ENCODE measurements around the gene ITGB5. TPM values are rescaled to one million over a fixed set of nuclear protein-coding genes. Genes with fewer than 3 reads are reported as not detected.

ITGB5 gene
- total RNA-seq, 2 donors from 2014 or later: 262 to 329 TPM

DNA sequence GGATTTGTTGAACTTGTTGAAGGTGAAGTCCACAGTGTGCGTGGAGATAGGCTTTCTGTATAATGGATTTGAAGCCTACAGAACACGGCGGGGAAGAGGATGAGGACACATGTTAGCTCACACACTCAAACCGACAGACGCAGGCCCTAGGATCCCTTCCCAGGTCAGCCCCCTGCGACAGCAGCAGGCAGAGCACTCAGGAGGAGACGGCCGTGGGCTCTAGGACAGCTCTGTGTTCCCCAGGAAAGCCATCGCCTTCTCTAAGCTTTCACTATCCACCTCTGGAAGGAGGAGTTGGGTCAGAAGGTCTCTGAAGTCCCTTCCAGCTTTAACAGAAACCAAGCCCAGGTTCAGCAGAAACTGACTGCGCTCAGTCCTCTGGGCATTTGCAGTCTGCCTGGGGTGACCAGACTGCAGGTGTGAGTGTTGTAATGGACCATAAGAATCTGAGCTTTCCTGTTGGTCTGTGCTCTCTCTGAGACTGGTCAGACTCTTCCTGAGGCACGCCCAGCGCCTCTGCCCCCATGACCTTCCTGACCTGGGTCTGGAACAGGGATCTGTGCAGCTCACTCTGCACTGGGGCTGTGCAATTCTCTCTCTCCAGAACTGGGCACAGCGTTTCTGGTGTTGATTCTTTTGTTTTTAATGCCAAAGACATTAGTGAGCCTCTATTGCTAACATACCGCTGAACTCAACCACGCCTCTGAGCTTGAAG is 123.4 kb downstream of the ITGB5 start:
- peaks cover 6% of the 10 kb centered on the region for H3K4me1 ChIP-seq (ENCODE audit: control insufficient read depth, insufficient read depth, low read length)
- no peak overlapping the region for H3K9ac ChIP-seq (ENCODE audit: extremely low read depth, low read length, poor library complexity, severe bottlenecking)
- Mint-ChIP-seq H3K4me3 (no peak overlapping the region), H3K27me3 (ENCODE audit: insufficient read depth) (no peaks in the 10 kb centered on the region), H3K4me1 (peaks cover 19% of the 10 kb centered on the region), H3K36me3 (ENCODE audit: low read depth) (peaks cover 66% of the 10 kb centered on the region), H3K9me3 (no peaks in the 10 kb centered on the region), H3K27ac (peak overlapping the region; percentile 32)
- peak; percentile 39 for DNase-seq
- H3K36me3 ChIP-seq (ENCODE audit: control insufficient read depth, insufficient read depth, low read length): peaks cover 72% of the 10 kb centered on the region
- no peak overlapping the region for H3K4me3 ChIP-seq (ENCODE audit: low read length)
- no peaks in the 10 kb centered on the region for H3K27me3 ChIP-seq (ENCODE audit: control insufficient read depth, insufficient read depth, low read length, poor library complexity, severe bottlenecking)
- H3K9me3 ChIP-seq (ENCODE audit: control insufficient read depth, low read length): no peaks in the 10 kb centered on the region
- no peak overlapping the region for H3K27ac ChIP-seq (ENCODE audit: low read depth, low read length)
- WGBS, 2 experiments (ENCODE audit: insufficient coverage in 1 of 2, insufficient read length in 1 of 2): 93 to 97% methylated on average over 11 to 15 of the region's 15 CpGs
- TF ChIP-seq CTCF (conservative IDR thresholded peaks at IDR 0.05): no peak

DNA sequence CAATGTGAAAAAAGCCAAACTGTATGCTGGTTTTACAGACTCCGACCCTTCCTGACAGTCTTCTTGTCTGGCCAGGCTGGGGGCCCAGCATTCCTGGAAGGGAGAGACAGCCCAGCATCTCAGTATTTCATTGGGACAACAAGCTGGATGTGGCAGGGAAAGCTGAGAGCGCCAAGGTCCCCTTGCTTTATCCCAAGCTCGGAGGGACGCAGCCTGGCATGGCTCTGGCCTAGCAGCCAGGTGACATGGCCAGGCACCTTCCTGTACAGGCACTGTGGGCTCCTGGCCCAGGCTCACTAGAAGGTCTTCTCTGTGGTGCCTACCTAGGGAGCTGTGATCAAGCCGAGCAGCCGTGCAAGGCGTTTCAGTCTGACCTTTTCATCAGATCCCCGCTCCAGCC is 124.0 kb downstream of the ITGB5 start:
- no peak overlapping the region for H3K27ac ChIP-seq (ENCODE audit: low read depth, low read length)
- H3K4me1 Mint-ChIP-seq: peaks cover 25% of the 10 kb centered on the region
- H3K36me3 ChIP-seq (ENCODE audit: control insufficient read depth, insufficient read depth, low read length): peaks cover 66% of the 10 kb centered on the region
- TF ChIP-seq CTCF (conservative IDR thresholded peaks at IDR 0.05): no peak
- H3K9me3 ChIP-seq (ENCODE audit: control insufficient read depth, low read length): no peaks in the 10 kb centered on the region
- H3K9me3 Mint-ChIP-seq: no peaks in the 10 kb centered on the region
- H3K27me3 ChIP-seq (ENCODE audit: control insufficient read depth, insufficient read depth, low read length, poor library complexity, severe bottlenecking): no peaks in the 10 kb centered on the region
- H3K4me3 Mint-ChIP-seq: no peak overlapping the region
- peaks cover 11% of the 10 kb centered on the region for H3K4me1 ChIP-seq (ENCODE audit: control insufficient read depth, insufficient read depth, low read length)
- WGBS, 2 experiments (ENCODE audit: insufficient coverage in 1 of 2, insufficient read length in 1 of 2): 84 to 96% methylated on average over 7 to 8 of the region's 8 CpGs
- no peaks in the 10 kb centered on the region for H3K27me3 Mint-ChIP-seq (ENCODE audit: insufficient read depth)
- H3K27ac Mint-ChIP-seq: peak overlapping the region; percentile 33
- peaks cover 60% of the 10 kb centered on the region for H3K36me3 Mint-ChIP-seq (ENCODE audit: low read depth)
- DNase-seq: no peak
- no peak overlapping the region for H3K9ac ChIP-seq (ENCODE audit: extremely low read depth, low read length, poor library complexity, severe bottlenecking)
- no peak overlapping the region for H3K4me3 ChIP-seq (ENCODE audit: low read length)

DNA sequence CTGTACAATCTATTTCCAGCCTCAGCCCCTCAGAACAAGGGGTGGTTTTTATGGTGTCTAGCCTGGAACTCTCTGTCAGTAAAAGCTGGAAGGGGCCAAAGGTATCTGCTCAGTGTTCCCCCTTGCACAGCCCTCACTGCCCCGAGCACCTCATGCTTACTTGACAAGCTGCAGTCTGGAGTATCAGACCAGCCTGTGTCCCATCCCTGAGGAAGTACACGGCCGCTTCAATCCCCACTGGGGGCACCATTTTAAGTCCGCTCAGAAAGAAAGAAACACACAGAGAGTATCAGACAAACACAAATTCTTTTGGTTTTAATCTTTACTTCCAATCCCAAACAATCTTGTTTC is 124.5 kb downstream of the ITGB5 start:
- Mint-ChIP-seq H3K27me3 (ENCODE audit: insufficient read depth) (no peaks in the 10 kb centered on the region), H3K4me1 (peaks cover 31% of the 10 kb centered on the region), H3K27ac (peak overlapping the region; percentile 33), H3K4me3 (no peak overlapping the region), H3K9me3 (no peaks in the 10 kb centered on the region), H3K36me3 (ENCODE audit: low read depth) (peaks cover 55% of the 10 kb centered on the region)
- H3K9me3 ChIP-seq (ENCODE audit: control insufficient read depth, low read length): no peaks in the 10 kb centered on the region
- no peak for DNase-seq
- H3K4me1 ChIP-seq (ENCODE audit: control insufficient read depth, insufficient read depth, low read length): peaks cover 14% of the 10 kb centered on the region
- no peaks in the 10 kb centered on the region for H3K27me3 ChIP-seq (ENCODE audit: control insufficient read depth, insufficient read depth, low read length, poor library complexity, severe bottlenecking)
- H3K36me3 ChIP-seq (ENCODE audit: control insufficient read depth, insufficient read depth, low read length): peaks cover 60% of the 10 kb centered on the region
- no peak overlapping the region for H3K27ac ChIP-seq (ENCODE audit: low read depth, low read length)
- H3K9ac ChIP-seq (ENCODE audit: extremely low read depth, low read length, poor library complexity, severe bottlenecking): no peak overlapping the region
- no peak for TF ChIP-seq CTCF (conservative IDR thresholded peaks at IDR 0.05)
- WGBS, 2 experiments (ENCODE audit: insufficient coverage in 1 of 2, insufficient read length in 1 of 2): 93 to 95% methylated on average over 4 of the region's 4 CpGs
- H3K4me3 ChIP-seq (ENCODE audit: low read length): no peak overlapping the region

Measured in endodermal cell (in vitro differentiated cells).